Central memory CD8-positive, alpha-beta T cell (primary cell): ENCODE measurements around the gene KIF16B.
"Not testable (repeated sequence)": the region's sequence is repeated elsewhere in the genome, so short reads cannot be mapped to it uniquely, and the experiment has no call there.

Experiments
- ATAC-seq: fragments of 150-1000 bp; cut with Tn5 transposase; replicated peaks from 2 replicates; pipeline ENCODE4 v1.10.0; 2022; ENCODE audit warnings: mild to moderate bottlenecking, moderate FRiP score, moderate number of reproducible peaks; ENCODE audit not compliant: poor library complexity, severe bottlenecking; ENCODE audit errors: extremely low read depth
- DNase-seq, 2 donors: peaks; one replicate each; pipeline ENCODE4 v3.0.0; 2021; ENCODE audit warnings: low spot score in 2 of 2
- H3K27ac Mint-ChIP-seq: one replicate; pipeline ENCODE4 v1.8.0; 2022; ENCODE audit warnings: low read depth, mild to moderate bottlenecking, moderate library complexity, mixed read lengths
- H3K27me3 Mint-ChIP-seq: one replicate; pipeline ENCODE4 v1.8.0; 2022; ENCODE audit warnings: mixed read lengths
- H3K36me3 Mint-ChIP-seq: one replicate; pipeline ENCODE4 v1.8.0; 2022; ENCODE audit warnings: mild to moderate bottlenecking, moderate library complexity, mixed read lengths; ENCODE audit not compliant: insufficient read depth
- H3K4me1 Mint-ChIP-seq: one replicate; pipeline ENCODE4 v1.8.0; 2022; ENCODE audit warnings: mixed read lengths
- H3K4me3 Mint-ChIP-seq: one replicate; pipeline ENCODE4 v1.8.0; 2022; ENCODE audit warnings: mild to moderate bottlenecking, moderate library complexity, mixed read lengths
- H3K9me3 Mint-ChIP-seq: one replicate; pipeline ENCODE4 v1.8.0; 2022; ENCODE audit warnings: mixed read lengths

The KIF16B gene

DNA sequence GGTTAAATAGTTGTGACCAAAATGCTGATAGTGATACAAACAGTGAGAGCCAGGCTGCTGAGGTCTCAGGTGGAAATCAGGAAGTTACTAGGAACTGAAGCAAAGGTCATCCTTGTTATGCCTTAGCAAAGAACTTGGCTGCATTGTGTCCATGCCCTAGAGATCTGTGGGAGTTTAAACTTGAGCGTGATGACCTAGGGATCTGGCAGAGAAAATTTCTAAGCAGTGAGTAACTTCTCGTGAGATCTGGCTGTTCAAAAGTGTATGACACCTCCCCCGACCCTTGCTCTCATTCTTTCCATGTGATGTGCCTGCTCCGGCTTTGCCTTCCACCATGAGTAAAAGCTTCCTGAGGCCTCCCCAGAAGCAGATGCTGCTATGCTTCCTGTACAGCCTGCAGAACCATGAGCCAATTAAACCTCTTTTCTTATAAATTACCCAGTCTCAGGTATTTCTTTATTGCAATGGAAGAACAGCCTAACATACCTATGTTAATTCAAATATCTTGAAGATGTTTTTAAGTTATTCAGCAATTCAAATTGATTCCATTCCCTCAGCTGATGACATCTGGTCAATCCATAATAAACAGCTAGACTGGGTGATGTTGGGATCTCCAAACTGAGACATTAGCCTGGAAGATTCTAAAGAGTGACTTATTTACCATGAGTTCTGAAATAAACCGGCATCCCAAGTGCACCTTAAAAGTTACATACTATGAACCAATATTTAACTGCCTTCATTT, 33.8 kb downstream of the KIF16B start:
- no peak for ATAC-seq
- H3K9me3 Mint-ChIP-seq = no peaks in the 10 kb centered on the region

GRCh38 chr20:16538779-16539178, 34.5 kb downstream of the KIF16B start:
- Mint-ChIP-seq H3K36me3 (no peaks in the 10 kb centered on the region), H3K4me3 (no peak overlapping the region), H3K4me1 (peaks cover 19% of the 10 kb centered on the region), H3K27me3 (no peaks in the 10 kb centered on the region), H3K9me3 (no peaks in the 10 kb centered on the region), H3K27ac (no peak overlapping the region)
- ATAC-seq (no peak), DNase-seq (no peak)

More for the DNA sequence above, 33.8 kb downstream of the KIF16B start:
- H3K4me3 Mint-ChIP-seq = no peak overlapping the region
- H3K4me1 Mint-ChIP-seq = peaks cover 24% of the 10 kb centered on the region
- H3K36me3 Mint-ChIP-seq = no peaks in the 10 kb centered on the region
- H3K27me3 Mint-ChIP-seq = no peaks in the 10 kb centered on the region
- no peak overlapping the region for H3K27ac Mint-ChIP-seq
- DNase-seq = no peak

GRCh38 chr20:16537918-16538317, 35.3 kb downstream of the KIF16B start:
- peaks cover 18% of the 10 kb centered on the region for H3K4me1 Mint-ChIP-seq
- H3K27me3 Mint-ChIP-seq = no peaks in the 10 kb centered on the region
- ATAC-seq (no peak), DNase-seq (no peak)
- H3K36me3 Mint-ChIP-seq = no peaks in the 10 kb centered on the region
- no peak overlapping the region for H3K27ac Mint-ChIP-seq
- no peak overlapping the region for H3K4me3 Mint-ChIP-seq
- H3K9me3 Mint-ChIP-seq = no peaks in the 10 kb centered on the region

DNA sequence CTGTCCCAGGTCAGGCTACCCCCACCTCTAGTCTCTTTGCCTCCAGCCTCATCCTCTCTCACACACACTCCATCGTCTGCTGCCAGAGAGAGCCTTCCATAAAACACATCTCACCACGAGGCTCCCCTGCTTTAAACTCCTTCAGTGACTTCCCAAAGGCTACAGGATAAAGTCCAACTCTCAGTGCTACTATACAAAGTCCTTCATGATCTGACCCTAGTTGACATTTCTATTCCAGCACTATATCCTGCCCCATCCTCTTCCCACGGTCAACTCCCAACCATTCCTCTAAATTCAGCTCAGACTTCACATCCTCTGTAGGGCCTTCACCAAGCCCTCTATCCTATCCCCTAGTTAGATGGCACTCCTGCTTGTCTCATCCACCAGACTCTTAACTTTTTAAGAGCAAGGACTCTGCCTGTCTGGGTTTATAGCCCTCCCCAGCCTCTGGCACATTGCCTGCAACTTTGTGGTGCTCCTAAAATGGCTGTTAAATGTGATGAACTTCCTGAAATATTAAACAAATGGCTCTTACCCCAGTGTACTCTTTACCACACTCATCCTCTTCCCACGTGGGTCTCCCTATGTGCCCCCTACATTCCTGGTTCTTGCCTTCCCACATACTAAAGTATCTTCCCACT, 36.1 kb downstream of the KIF16B start:
- Mint-ChIP-seq H3K4me3 (no peak overlapping the region), H3K27me3 (no peaks in the 10 kb centered on the region), H3K27ac (no peak overlapping the region), H3K9me3 (no peaks in the 10 kb centered on the region), H3K36me3 (no peaks in the 10 kb centered on the region), H3K4me1 (peaks cover 13% of the 10 kb centered on the region)
- ATAC-seq (no peak), DNase-seq (no peak)

- no peak for ATAC-seq
These were observed 38.0 kb downstream of the KIF16B start for GRCh38 chr20:16535277-16535676.

GRCh38 chr20:16533502-16533901, 39.7 kb downstream of the KIF16B start:
- H3K27me3 Mint-ChIP-seq = no peaks in the 10 kb centered on the region
- H3K4me1 Mint-ChIP-seq = peaks cover 4% of the 10 kb centered on the region
- H3K36me3 Mint-ChIP-seq = no peaks in the 10 kb centered on the region
- H3K27ac Mint-ChIP-seq = no peak overlapping the region
- DNase-seq (no peak), ATAC-seq (no peak)
- H3K9me3 Mint-ChIP-seq = no peaks in the 10 kb centered on the region
- no peak overlapping the region for H3K4me3 Mint-ChIP-seq

More at GRCh38 chr20:16535277-16535676, 38.0 kb downstream of the KIF16B start:
- Mint-ChIP-seq H3K4me1 (peaks cover 5% of the 10 kb centered on the region), H3K27ac (no peak overlapping the region), H3K4me3 (no peak overlapping the region), H3K27me3 (no peaks in the 10 kb centered on the region), H3K9me3 (no peaks in the 10 kb centered on the region), H3K36me3 (no peaks in the 10 kb centered on the region)
- no peak for DNase-seq

GRCh38 chr20:16531485-16531884, 41.8 kb downstream of the KIF16B start:
- no peaks in the 10 kb centered on the region for H3K9me3 Mint-ChIP-seq
- no peaks in the 10 kb centered on the region for H3K36me3 Mint-ChIP-seq
- DNase-seq = no peak
- no peak overlapping the region for H3K27ac Mint-ChIP-seq
- H3K4me3 Mint-ChIP-seq = no peak overlapping the region
- H3K4me1 Mint-ChIP-seq = peaks cover 4% of the 10 kb centered on the region
- no peaks in the 10 kb centered on the region for H3K27me3 Mint-ChIP-seq
- no peak for ATAC-seq

DNA sequence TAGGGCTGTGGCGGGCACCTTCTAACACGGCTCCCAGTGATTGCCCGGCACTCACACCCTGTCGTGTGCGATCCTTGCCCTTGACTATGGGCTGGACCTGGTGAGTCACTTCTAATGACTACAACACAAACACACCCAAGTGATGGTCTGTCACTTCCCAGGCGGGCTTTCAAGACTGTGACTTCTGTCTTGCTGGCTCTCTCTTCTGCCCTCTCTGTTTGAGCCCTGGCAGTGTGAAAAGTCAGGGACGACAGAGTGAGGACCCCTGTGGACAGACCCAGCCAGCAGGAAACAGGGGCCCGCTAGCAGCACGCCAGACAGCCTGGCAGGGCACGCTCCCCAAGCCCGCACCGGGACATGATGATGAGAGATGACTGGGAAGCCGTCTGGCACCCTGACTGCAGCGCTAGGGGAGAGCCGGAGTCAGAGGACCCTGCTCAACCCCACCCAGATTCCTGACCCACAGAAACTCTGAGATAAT, 43.0 kb downstream of the KIF16B start:
- H3K36me3 Mint-ChIP-seq = peaks cover 4% of the 10 kb centered on the region
- ATAC-seq = no peak
- no peaks in the 10 kb centered on the region for H3K4me1 Mint-ChIP-seq
- no peaks in the 10 kb centered on the region for H3K9me3 Mint-ChIP-seq
- DNase-seq = no peak
- H3K27me3 Mint-ChIP-seq = no peaks in the 10 kb centered on the region
- H3K4me3 Mint-ChIP-seq = no peak overlapping the region
- H3K27ac Mint-ChIP-seq = peak overlapping the region; percentile 46

DNA sequence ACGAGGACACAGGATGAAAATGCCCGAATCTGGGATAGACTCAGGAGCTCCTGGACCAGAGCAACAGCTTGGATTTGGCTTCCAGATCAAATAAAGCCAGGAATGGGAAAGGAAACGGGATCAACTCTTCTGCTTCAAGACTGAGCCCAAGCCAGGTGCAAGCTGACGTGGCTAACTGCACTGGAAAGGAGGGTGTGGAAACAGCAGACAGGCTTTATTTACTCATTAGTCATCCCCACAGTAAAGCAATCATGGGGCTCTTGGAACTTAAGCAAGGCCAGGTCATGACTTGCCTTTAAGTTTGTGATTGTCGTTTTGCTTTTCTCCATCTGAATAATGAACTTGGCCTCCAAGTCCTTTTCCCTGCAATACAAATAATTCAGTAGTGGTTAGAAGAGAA, 45.2 kb downstream of the KIF16B start:
- Mint-ChIP-seq H3K36me3 (peaks cover 4% of the 10 kb centered on the region), H3K27ac (no peak overlapping the region), H3K4me3 (no peak overlapping the region), H3K4me1 (no peaks in the 10 kb centered on the region), H3K27me3 (no peaks in the 10 kb centered on the region), H3K9me3 (no peaks in the 10 kb centered on the region)
- ATAC-seq (no peak), DNase-seq (no peak)

GRCh38 chr20:16527438-16527837, 45.8 kb downstream of the KIF16B start:
- ATAC-seq (no peak), DNase-seq (no peak)
- Mint-ChIP-seq H3K4me3 (no peak overlapping the region), H3K27me3 (no peaks in the 10 kb centered on the region), H3K27ac (no peak overlapping the region), H3K9me3 (no peaks in the 10 kb centered on the region), H3K36me3 (peaks cover 4% of the 10 kb centered on the region), H3K4me1 (no peaks in the 10 kb centered on the region)

DNA sequence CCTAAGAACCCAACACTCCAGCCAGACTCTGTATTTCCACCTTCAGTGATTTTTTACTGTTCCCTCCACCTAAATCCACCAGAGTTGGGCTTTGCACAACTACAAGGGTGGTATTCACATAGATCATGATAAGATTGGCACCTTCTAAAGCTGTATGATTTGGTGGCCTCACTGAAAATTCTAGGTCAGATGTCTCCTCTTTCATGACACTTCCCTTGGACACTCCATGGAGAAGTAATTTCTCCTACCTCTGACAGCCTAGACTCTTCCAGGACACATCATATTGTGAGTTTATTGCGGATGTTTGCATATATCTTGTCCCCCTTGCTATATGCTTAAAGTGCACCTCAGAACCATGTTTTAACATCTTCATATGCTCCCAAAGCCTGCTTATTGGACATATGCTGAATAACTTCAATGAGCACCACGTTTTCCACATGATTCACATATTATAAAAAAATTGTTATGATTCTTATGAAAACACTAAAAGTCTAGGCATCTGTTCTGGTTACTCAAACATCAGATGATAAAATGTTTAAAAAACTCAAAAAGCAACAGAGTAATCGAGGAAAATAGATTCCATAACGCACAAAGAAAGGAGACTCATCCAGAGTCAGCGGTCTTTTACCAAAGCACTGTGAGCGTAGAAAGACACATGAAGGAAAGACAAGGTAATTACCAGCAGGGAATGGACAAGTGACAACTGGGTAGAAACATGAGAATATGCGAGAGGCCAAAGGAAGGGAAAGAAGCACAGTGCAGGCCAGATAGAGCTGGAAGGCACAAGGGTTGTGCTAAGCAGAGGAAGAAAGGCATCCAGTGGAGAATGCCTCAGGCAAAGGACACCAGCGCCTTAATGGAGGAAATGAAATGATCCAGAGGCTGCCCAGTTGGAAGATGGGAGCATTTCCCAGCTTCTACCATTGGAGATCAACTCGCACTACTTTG, 46.5 kb downstream of the KIF16B start:
- Mint-ChIP-seq H3K27me3 (no peaks in the 10 kb centered on the region), H3K36me3 (peaks cover 4% of the 10 kb centered on the region), H3K9me3 (no peaks in the 10 kb centered on the region), H3K4me1 (no peaks in the 10 kb centered on the region), H3K4me3 (no peak overlapping the region), H3K27ac (no peak overlapping the region)
- no peak for ATAC-seq
- DNase-seq = no peak

GRCh38 chr20:16522651-16523050, 50.6 kb downstream of the KIF16B start:
- H3K4me3 Mint-ChIP-seq, DNase-seq, ATAC-seq, H3K27ac Mint-ChIP-seq, H3K4me1 Mint-ChIP-seq, H3K9me3 Mint-ChIP-seq, H3K27me3 Mint-ChIP-seq, H3K36me3 Mint-ChIP-seq: not testable (repeated sequence)
